K562 (cell line): ENCODE measurements around the gene ISLR2. TPM values are rescaled to one million over a fixed set of nuclear protein-coding genes. Genes with fewer than 3 reads are reported as not detected.
"Not testable (repeated sequence)": the region's sequence is repeated elsewhere in the genome, so short reads cannot be mapped to it uniquely, and the experiment has no call there.

Experiments
- L3MBTL2 ChIP-seq: fragments of 450-650 bp; IDR thresholded peaks from 2 replicates; pipeline ENCODE4 v1.6.1; 2016; ENCODE audit warnings: mild to moderate bottlenecking, moderate library complexity
- USF2 ChIP-seq: sonication (generic); formaldehyde crosslinking; IDR thresholded peaks from 2 replicates; pipeline ENCODE4 v1.5.0; 2020; ENCODE audit warnings: missing genetic modification reagents
- polyA plus RNA-seq, 8 experiments: library from polyadenylated mRNA; depleted of rRNA in 4 of 8; stranded (reverse) in 5 of 8; unstranded in 3 of 8; fragments of >200 nt; fragmentation: Nextera tagmentation in 2 of 8; fragmentation: Illumina TruSeq in 1 of 8; extraction: Ambion mirVana in 2 of 8; extraction: Trizol in 1 of 8; gene quantifications; 2 replicates each; pipeline versions ENCODE4 v1.2.1 to v1.2.3, GENCODE V29; 2011 to 2014; ENCODE audit warnings: inconsistent platforms in 1 of 8, missing spikeins in 1 of 8
- total RNA-seq, 7 experiments: library from RNA; depleted of rRNA in 6 of 7; stranded (reverse); fragments of >200 nt in 6 of 7; fragmentation: Illumina TruSeq in 2 of 7; extraction: Trizol in 2 of 7; gene quantifications; 2 replicates each; pipeline versions ENCODE4 v1.2.1 to v1.2.3, GENCODE V29; 2011 to 2021; ENCODE audit warnings: low replicate concordance in 1 of 7
- TF ChIP-seq, protein P1 (sequence below), 2 experiments: fragments of 450-650 bp in 1 of 2; sonication (generic) in 1 of 2; formaldehyde crosslinking in 1 of 2; IDR thresholded peaks; 2 replicates each; pipeline versions ENCODE4 v1.7.1 to v1.9.0; 2016 to 2022; ENCODE audit warnings: inconsistent platforms in 1 of 2, mild to moderate bottlenecking in 1 of 2, missing genetic modification reagents in 1 of 2
- TF ChIP-seq, protein P2 (sequence below): fragments of 450-650 bp; IDR thresholded peaks from 2 replicates; pipeline ENCODE4 v1.6.1; 2016; ENCODE audit warnings: mild to moderate bottlenecking, moderate library complexity

Gene ISLR2
- total and polyA plus RNA-seq, 9 of the 15 experiments (the other 6 are each of a cell fraction or from before 2014, with no cell fraction given) = not detected

DNA sequence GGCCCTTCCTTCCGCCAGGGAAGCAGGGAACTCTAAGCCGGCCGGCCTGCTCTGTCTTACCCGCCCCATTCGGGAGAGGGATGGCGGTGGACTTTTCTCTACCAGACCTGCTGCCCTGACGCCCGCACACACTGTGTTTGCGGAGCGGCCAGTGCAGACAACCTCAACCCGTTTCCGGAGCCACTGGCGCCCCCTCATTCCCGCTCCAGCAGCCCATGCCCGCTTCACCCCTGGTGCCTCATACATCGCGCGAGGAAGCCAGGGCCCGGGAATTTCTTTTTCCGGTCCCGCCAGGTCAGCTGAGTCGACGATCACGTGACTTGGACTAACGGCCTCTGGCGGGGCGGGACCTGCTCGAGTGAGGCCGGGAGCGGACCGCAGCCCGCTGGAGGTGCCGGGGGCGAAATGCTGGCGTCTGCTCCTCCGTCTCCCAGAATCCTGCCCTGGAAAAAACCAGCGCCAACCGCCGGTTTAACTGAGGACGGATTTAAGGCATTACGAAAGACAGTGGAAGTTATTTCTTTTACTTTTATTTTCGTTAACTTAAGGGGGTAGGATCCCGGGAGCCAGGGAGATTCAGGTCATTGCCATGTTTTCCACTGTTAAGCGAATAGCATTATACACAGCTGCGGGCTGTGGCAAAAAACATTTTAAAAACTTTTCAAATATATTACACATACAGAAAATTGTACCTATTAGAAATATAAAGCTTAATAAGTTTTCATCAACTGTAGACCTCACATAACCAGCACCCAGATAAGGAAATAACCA is 30.2 kb upstream of the ISLR2 start (continued):
- TF ChIP-seq, protein P1, sequence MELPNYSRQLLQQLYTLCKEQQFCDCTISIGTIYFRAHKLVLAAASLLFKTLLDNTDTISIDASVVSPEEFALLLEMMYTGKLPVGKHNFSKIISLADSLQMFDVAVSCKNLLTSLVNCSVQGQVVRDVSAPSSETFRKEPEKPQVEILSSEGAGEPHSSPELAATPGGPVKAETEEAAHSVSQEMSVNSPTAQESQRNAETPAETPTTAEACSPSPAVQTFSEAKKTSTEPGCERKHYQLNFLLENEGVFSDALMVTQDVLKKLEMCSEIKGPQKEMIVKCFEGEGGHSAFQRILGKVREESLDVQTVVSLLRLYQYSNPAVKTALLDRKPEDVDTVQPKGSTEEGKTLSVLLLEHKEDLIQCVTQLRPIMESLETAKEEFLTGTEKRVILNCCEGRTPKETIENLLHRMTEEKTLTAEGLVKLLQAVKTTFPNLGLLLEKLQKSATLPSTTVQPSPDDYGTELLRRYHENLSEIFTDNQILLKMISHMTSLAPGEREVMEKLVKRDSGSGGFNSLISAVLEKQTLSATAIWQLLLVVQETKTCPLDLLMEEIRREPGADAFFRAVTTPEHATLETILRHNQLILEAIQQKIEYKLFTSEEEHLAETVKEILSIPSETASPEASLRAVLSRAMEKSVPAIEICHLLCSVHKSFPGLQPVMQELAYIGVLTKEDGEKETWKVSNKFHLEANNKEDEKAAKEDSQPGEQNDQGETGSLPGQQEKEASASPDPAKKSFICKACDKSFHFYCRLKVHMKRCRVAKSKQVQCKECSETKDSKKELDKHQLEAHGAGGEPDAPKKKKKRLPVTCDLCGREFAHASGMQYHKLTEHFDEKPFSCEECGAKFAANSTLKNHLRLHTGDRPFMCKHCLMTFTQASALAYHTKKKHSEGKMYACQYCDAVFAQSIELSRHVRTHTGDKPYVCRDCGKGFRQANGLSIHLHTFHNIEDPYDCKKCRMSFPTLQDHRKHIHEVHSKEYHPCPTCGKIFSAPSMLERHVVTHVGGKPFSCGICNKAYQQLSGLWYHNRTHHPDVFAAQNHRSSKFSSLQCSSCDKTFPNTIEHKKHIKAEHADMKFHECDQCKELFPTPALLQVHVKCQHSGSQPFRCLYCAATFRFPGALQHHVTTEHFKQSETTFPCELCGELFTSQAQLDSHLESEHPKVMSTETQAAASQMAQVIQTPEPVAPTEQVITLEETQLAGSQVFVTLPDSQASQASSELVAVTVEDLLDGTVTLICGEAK (IDR thresholded peaks at IDR 0.05) = peak; percentile 55
- TF ChIP-seq, protein P1 (CRISPR knock-in tag; IDR thresholded peaks at IDR 0.05) = not testable (repeated sequence)
- TF ChIP-seq, protein P2, sequence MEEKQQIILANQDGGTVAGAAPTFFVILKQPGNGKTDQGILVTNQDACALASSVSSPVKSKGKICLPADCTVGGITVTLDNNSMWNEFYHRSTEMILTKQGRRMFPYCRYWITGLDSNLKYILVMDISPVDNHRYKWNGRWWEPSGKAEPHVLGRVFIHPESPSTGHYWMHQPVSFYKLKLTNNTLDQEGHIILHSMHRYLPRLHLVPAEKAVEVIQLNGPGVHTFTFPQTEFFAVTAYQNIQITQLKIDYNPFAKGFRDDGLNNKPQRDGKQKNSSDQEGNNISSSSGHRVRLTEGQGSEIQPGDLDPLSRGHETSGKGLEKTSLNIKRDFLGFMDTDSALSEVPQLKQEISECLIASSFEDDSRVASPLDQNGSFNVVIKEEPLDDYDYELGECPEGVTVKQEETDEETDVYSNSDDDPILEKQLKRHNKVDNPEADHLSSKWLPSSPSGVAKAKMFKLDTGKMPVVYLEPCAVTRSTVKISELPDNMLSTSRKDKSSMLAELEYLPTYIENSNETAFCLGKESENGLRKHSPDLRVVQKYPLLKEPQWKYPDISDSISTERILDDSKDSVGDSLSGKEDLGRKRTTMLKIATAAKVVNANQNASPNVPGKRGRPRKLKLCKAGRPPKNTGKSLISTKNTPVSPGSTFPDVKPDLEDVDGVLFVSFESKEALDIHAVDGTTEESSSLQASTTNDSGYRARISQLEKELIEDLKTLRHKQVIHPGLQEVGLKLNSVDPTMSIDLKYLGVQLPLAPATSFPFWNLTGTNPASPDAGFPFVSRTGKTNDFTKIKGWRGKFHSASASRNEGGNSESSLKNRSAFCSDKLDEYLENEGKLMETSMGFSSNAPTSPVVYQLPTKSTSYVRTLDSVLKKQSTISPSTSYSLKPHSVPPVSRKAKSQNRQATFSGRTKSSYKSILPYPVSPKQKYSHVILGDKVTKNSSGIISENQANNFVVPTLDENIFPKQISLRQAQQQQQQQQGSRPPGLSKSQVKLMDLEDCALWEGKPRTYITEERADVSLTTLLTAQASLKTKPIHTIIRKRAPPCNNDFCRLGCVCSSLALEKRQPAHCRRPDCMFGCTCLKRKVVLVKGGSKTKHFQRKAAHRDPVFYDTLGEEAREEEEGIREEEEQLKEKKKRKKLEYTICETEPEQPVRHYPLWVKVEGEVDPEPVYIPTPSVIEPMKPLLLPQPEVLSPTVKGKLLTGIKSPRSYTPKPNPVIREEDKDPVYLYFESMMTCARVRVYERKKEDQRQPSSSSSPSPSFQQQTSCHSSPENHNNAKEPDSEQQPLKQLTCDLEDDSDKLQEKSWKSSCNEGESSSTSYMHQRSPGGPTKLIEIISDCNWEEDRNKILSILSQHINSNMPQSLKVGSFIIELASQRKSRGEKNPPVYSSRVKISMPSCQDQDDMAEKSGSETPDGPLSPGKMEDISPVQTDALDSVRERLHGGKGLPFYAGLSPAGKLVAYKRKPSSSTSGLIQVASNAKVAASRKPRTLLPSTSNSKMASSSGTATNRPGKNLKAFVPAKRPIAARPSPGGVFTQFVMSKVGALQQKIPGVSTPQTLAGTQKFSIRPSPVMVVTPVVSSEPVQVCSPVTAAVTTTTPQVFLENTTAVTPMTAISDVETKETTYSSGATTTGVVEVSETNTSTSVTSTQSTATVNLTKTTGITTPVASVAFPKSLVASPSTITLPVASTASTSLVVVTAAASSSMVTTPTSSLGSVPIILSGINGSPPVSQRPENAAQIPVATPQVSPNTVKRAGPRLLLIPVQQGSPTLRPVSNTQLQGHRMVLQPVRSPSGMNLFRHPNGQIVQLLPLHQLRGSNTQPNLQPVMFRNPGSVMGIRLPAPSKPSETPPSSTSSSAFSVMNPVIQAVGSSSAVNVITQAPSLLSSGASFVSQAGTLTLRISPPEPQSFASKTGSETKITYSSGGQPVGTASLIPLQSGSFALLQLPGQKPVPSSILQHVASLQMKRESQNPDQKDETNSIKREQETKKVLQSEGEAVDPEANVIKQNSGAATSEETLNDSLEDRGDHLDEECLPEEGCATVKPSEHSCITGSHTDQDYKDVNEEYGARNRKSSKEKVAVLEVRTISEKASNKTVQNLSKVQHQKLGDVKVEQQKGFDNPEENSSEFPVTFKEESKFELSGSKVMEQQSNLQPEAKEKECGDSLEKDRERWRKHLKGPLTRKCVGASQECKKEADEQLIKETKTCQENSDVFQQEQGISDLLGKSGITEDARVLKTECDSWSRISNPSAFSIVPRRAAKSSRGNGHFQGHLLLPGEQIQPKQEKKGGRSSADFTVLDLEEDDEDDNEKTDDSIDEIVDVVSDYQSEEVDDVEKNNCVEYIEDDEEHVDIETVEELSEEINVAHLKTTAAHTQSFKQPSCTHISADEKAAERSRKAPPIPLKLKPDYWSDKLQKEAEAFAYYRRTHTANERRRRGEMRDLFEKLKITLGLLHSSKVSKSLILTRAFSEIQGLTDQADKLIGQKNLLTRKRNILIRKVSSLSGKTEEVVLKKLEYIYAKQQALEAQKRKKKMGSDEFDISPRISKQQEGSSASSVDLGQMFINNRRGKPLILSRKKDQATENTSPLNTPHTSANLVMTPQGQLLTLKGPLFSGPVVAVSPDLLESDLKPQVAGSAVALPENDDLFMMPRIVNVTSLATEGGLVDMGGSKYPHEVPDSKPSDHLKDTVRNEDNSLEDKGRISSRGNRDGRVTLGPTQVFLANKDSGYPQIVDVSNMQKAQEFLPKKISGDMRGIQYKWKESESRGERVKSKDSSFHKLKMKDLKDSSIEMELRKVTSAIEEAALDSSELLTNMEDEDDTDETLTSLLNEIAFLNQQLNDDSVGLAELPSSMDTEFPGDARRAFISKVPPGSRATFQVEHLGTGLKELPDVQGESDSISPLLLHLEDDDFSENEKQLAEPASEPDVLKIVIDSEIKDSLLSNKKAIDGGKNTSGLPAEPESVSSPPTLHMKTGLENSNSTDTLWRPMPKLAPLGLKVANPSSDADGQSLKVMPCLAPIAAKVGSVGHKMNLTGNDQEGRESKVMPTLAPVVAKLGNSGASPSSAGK = peak; percentile 91
- TF ChIP-seq L3MBTL2 = peak; percentile 90
- peak; percentile 95 for TF ChIP-seq USF2
